ENCODE results near the gene TMBIM1.

Gene TMBIM1

DNA sequence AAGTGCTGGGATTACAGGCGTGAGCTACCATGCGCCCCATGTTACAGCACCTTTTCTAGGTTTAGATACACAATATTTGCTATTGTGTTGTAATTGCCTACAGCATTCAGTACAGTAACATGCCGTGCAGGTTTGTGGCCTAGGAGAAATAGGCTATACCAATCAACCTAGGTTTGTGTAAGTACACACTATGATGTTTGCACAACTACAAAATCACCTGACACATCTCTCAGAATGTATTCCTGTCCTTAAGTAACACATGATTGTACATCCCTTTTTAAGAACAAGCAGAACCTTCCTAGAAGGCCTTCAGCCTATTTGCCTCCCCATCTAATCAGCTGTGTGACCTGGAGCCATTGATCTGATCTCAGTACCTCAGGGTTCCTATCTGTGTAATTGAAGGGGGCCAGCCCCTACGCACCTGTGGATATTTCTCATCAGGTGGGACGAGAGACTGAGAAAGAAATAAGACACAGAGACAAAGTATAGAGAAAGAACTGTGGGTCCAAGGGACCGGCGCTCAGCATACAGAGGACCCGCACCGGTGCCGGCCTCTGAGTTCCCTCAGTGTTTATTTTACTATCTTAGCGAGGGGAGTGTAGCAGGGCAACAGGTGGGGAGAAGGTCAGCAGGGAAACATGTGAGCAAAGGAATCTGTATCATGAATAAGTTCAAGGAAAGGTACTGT is 18.7 kb upstream of the TMBIM1 start:
- TF ChIP-seq, protein P1, sequence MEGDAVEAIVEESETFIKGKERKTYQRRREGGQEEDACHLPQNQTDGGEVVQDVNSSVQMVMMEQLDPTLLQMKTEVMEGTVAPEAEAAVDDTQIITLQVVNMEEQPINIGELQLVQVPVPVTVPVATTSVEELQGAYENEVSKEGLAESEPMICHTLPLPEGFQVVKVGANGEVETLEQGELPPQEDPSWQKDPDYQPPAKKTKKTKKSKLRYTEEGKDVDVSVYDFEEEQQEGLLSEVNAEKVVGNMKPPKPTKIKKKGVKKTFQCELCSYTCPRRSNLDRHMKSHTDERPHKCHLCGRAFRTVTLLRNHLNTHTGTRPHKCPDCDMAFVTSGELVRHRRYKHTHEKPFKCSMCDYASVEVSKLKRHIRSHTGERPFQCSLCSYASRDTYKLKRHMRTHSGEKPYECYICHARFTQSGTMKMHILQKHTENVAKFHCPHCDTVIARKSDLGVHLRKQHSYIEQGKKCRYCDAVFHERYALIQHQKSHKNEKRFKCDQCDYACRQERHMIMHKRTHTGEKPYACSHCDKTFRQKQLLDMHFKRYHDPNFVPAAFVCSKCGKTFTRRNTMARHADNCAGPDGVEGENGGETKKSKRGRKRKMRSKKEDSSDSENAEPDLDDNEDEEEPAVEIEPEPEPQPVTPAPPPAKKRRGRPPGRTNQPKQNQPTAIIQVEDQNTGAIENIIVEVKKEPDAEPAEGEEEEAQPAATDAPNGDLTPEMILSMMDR (IDR thresholded peaks at IDR 0.05; ENCODE audit: insufficient read depth, low read depth, low read length, missing control alignments): no peak
- H3K4me3 ChIP-seq (ENCODE audit: low read depth, low read length): no peak overlapping the region

DNA sequence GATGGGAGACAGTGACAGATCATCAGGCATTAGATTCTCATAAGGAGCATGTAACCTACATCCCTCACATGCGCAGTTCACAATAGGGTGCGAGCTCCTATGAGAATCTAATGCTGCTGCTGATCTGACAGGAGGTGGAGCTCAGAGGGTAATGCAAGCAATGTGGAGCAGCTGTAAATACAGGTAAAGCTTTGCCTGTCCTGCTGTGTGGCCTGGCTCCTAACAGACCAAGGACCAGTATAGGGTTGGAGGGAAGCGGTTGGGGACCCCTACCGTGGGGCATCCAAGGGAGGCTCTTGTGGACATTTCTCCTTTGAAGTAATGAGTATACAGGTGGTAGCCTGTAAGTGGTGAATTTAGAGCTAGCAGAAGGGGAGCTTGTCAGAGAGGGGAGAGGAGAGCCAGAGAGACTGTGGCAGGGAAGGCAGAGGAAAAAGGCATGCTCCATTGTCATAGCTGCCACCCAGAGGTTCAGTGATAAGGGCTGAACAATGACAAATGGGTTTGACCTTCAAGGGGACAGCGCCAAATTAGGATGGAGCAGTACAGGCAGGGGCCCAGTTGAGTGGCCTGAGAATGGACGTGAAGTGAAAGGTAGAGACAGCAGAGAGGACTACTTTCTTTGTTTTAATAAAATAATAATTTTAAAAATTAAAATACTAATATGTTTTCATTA is 15.2 kb upstream of the TMBIM1 start:
- no peak overlapping the region for H3K4me3 ChIP-seq (ENCODE audit: low read depth, low read length)
- no peak for DNase-seq (ENCODE audit: low read depth)
- TF ChIP-seq, protein P1 (IDR thresholded peaks at IDR 0.05; ENCODE audit: insufficient read depth, low read depth, low read length, missing control alignments): no peak

More for the DNA sequence above, 18.7 kb upstream of the TMBIM1 start:
- no peak for DNase-seq (ENCODE audit: low read depth)

DNA sequence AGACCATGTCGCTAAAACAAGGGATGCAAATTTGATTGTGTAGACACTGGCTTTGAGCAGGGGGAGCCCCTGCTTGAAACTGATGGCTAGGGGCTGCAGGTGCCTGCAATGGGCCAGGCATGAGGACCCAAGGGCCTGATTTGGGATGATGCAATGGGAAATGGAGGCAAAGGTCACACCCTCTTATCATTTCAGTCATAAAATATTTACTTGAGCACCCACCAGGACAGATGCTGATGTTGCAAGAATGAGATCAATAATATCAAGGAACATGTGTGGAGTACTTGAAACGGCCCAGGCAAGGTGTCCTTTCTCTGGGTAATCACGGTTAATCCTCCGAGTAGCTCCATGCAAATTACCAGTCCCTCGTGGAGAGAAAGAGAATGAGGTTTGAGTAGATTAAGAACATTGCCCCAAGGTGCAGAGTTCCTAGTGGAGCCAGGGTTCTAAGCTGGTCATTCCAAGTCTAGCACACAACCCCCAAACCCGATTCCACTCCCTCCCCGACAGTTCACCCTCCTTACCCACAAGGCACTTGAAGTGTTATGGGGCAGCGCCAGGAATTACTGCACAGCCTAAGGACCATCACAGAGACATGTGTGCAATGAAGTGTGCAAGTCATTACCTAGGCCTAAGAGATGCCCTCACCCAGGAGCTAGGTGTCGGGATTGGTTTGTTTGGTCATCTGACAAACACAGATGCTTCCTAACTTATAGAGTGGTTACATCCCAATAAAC is 14.0 kb upstream of the TMBIM1 start:
- TF ChIP-seq, protein P1 (IDR thresholded peaks at IDR 0.05; ENCODE audit: insufficient read depth, low read depth, low read length, missing control alignments): no peak
- H3K4me3 ChIP-seq (ENCODE audit: low read depth, low read length): no peak overlapping the region
- no peak for DNase-seq (ENCODE audit: low read depth)

DNA sequence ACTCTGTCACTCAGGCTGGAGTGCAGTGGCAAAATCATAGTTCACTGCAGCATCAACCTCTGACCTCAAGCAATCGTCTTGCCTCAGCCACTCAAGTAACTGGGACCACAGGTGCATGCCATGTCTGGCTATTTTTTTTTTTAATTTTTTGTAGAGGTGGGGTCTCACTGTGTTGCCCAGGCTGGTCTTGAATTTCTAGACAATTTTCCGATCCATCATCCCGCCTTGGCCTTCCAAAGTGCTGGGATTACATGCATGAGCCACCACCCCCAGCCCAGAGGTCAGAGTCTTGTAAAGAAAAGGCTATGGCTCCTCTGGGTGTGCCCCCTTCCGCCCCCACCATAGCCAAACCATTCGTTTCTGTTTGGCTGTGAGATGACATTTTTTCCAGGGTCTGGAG is 13.1 kb upstream of the TMBIM1 start:
- TF ChIP-seq, protein P1 (IDR thresholded peaks at IDR 0.05; ENCODE audit: insufficient read depth, low read depth, low read length, missing control alignments): no peak
- H3K4me3 ChIP-seq (ENCODE audit: low read depth, low read length): no peak overlapping the region
- DNase-seq (ENCODE audit: low read depth): no peak

DNA sequence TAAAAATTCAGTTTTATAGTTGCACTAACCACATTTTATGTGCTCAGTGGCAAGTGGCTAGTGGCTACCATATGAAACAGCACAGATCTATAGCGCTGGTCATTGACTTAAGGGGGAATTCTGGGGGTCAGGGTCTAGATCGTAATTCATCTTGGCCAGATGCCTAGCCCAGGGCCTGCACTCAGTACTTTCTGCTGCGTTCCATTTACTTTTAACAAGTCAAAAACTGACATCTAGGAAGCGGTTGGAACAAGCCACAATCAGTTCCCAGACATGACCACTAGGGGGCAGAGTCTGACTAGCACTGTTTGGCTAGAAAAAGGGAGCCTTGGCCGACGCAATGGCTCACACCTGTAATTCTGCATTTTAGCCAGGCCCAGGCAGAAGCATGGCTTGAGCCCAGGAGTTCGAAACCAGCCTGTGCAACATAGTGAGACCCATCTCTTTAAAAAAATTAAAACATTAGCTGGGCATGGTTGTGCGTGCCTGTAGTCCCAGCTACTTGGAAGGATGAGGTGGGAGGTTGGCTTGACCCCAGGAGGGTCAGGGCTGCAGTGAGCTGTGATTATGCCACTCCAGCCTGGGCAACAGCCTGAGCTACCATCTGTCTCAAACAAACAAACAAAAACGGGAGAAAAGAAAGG is 9.0 kb upstream of the TMBIM1 start:
- DNase-seq (ENCODE audit: low read depth): peak; percentile 93
- TF ChIP-seq, protein P1 (IDR thresholded peaks at IDR 0.05; ENCODE audit: insufficient read depth, low read depth, low read length, missing control alignments): peak; percentile 91

DNA sequence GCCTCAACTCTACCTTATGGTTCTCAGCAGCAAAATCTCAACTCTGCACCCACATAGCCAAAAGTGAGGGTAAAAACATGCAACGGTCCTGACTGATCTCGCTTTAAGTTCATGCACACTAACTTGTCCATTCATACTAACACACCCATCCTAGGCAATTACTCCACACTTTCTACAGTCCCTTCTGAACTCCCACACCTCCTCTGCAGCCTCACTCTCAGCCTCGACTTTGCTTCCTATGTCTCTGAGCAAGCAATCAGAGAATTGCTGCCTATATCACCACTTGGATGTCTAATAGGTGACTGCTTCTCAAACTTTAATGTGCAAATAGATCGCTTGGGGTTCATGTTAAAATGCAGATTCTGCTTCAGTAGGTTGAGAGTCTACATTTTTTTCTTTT is 7.8 kb upstream of the TMBIM1 start:
- no peak overlapping the region for H3K4me3 ChIP-seq (ENCODE audit: low read depth, low read length)
- TF ChIP-seq, protein P1 (IDR thresholded peaks at IDR 0.05; ENCODE audit: insufficient read depth, low read depth, low read length, missing control alignments): no peak
- DNase-seq (ENCODE audit: low read depth): no peak

More for the DNA sequence above, 9.0 kb upstream of the TMBIM1 start:
- no peak overlapping the region for H3K4me3 ChIP-seq (ENCODE audit: low read depth, low read length)

Measured in GM12865 (cell line).